Loucy (cell line): Measurements from ENCODE around the gene COLGALT1.

Experiments used
- H2AFZ ChIP-seq: fragments of 200-600 bp; sonication (generic); 2 replicates; pipeline ENCODE4 v1.6.0; 2016; ENCODE audit warnings: antibody characterized with exemption, mild to moderate bottlenecking, low read length, moderate library complexity
- H3F3A ChIP-seq: fragments of 200-600 bp; 2 replicates; pipeline ENCODE4 v1.6.0; 2016; ENCODE audit warnings: antibody characterized with exemption, low read depth, mild to moderate bottlenecking
- H3K27me3 ChIP-seq: fragments of 200-600 bp; sonication (generic); 2 replicates; pipeline ENCODE4 v1.6.1; 2014; ENCODE audit warnings: low read length, mild to moderate bottlenecking; ENCODE audit not compliant: insufficient read depth, poor library complexity, severe bottlenecking
- H3K36me3 ChIP-seq: fragments of 200-600 bp; sonication (generic); 2 replicates; pipeline ENCODE4 v1.6.1; 2016; ENCODE audit warnings: low read length; ENCODE audit not compliant: insufficient read depth
- H3K4me1 ChIP-seq: fragments of 200-600 bp; sonication (generic); 2 replicates; pipeline ENCODE4 v1.5.1; 2014; ENCODE audit warnings: low read length, mild to moderate bottlenecking; ENCODE audit not compliant: insufficient read depth, poor library complexity, severe bottlenecking
- H3K4me2 ChIP-seq: fragments of 200-600 bp; sonication (generic); 2 replicates; pipeline ENCODE4 v1.6.0; 2014; ENCODE audit warnings: antibody characterized with exemption, low read length, low read depth, mild to moderate bottlenecking; ENCODE audit not compliant: poor library complexity, severe bottlenecking
- H3K4me3 ChIP-seq: fragments of 200-600 bp; sonication (generic); 2 replicates; pipeline ENCODE4 v1.5.1; 2014; ENCODE audit warnings: low read length, mild to moderate bottlenecking, mixed read lengths; ENCODE audit not compliant: poor library complexity, severe bottlenecking
- H3K79me2 ChIP-seq: fragments of 200-600 bp; sonication (generic); 2 replicates; pipeline ENCODE4 v1.6.1; 2014; ENCODE audit warnings: low read length; ENCODE audit not compliant: insufficient read depth
- H3K9ac ChIP-seq: fragments of 200-600 bp; sonication (generic); 2 replicates; pipeline ENCODE4 v1.6.0; 2014; ENCODE audit warnings: mild to moderate bottlenecking, low read depth, low read length, moderate library complexity; ENCODE audit not compliant: poor library complexity, severe bottlenecking
- H3K9me2 ChIP-seq: fragments of 200-600 bp; sonication (generic); replicated peaks from 2 replicates; pipeline ENCODE4 v1.6.1; 2016; ENCODE audit warnings: low read depth, low read length, mixed read lengths
- H3K9me3 ChIP-seq: fragments of 200-600 bp; sonication (generic); 2 replicates; pipeline ENCODE4 v1.6.1; 2014; ENCODE audit warnings: mild to moderate bottlenecking, antibody characterized with exemption, low read length, low read depth; ENCODE audit not compliant: insufficient read depth
- H4K20me1 ChIP-seq: fragments of 200-600 bp; sonication (generic); 2 replicates; pipeline ENCODE4 v1.6.0; 2014; ENCODE audit warnings: antibody characterized with exemption, low read length, mild to moderate bottlenecking; ENCODE audit not compliant: insufficient read depth, poor library complexity, severe bottlenecking
- EZH2phosphoT487 ChIP-seq: fragments of 200-600 bp; IDR thresholded peaks from 2 replicates; pipeline ENCODE4 v1.6.1; 2018; ENCODE audit warnings: antibody characterized with exemption, mild to moderate bottlenecking, moderate library complexity, borderline replicate concordance
- TF ChIP-seq, protein P1 (sequence below): fragments of 200-600 bp; sonication (generic); conservative IDR thresholded peaks from 2 replicates; pipeline ENCODE4 v1.5.1; 2014; ENCODE audit warnings: mild to moderate bottlenecking, antibody characterized with exemption, low read length

COLGALT1 gene

GRCh38 chr19:17572638-17573037, 17.2 kb downstream of the COLGALT1 start:
- H3K36me3 ChIP-seq: peaks cover 60% of the 10 kb centered on the region; the same call in 1 of the 2 replicates

GRCh38 chr19:17575871-17576757, 20.7 kb downstream of the COLGALT1 start:
- Histone ChIP-seq H3K4me3 (no peak overlapping the region), H3F3A (no peaks in the 10 kb centered on the region), H3K4me2 (no peak overlapping the region), H3K9ac (no peak overlapping the region), H3K9me2 (no peaks in the 10 kb centered on the region), H3K79me2 (no peaks in the 10 kb centered on the region), H2AFZ (no peak overlapping the region), H3K36me3 (peaks cover 66% of the 10 kb centered on the region; the same call in 1 of the 2 replicates), H3K4me1 (no peaks in the 10 kb centered on the region), H3K27me3 (no peaks in the 10 kb centered on the region), H4K20me1 (peaks cover 3% of the 10 kb centered on the region), H3K9me3 (no peaks in the 10 kb centered on the region)
- TF ChIP-seq, protein P1, sequence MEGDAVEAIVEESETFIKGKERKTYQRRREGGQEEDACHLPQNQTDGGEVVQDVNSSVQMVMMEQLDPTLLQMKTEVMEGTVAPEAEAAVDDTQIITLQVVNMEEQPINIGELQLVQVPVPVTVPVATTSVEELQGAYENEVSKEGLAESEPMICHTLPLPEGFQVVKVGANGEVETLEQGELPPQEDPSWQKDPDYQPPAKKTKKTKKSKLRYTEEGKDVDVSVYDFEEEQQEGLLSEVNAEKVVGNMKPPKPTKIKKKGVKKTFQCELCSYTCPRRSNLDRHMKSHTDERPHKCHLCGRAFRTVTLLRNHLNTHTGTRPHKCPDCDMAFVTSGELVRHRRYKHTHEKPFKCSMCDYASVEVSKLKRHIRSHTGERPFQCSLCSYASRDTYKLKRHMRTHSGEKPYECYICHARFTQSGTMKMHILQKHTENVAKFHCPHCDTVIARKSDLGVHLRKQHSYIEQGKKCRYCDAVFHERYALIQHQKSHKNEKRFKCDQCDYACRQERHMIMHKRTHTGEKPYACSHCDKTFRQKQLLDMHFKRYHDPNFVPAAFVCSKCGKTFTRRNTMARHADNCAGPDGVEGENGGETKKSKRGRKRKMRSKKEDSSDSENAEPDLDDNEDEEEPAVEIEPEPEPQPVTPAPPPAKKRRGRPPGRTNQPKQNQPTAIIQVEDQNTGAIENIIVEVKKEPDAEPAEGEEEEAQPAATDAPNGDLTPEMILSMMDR: no peak
- no peak for TF ChIP-seq EZH2phosphoT487

More at GRCh38 chr19:17572638-17573037, 17.2 kb downstream of the COLGALT1 start:
- no peaks in the 10 kb centered on the region for H3K79me2 ChIP-seq
- no peak overlapping the region for H3K4me2 ChIP-seq
- no peak overlapping the region for H3K9ac ChIP-seq
- no peaks in the 10 kb centered on the region for H3K27me3 ChIP-seq
- H3F3A ChIP-seq: no peaks in the 10 kb centered on the region
- no peak overlapping the region for H3K4me3 ChIP-seq
- no peak for TF ChIP-seq EZH2phosphoT487
- TF ChIP-seq, protein P1: no peak
- H3K9me2 ChIP-seq: no peaks in the 10 kb centered on the region
- H2AFZ ChIP-seq: no peak overlapping the region
- peaks cover 3% of the 10 kb centered on the region for H4K20me1 ChIP-seq
- H3K4me1 ChIP-seq: no peaks in the 10 kb centered on the region
- H3K9me3 ChIP-seq: no peaks in the 10 kb centered on the region

DNA sequence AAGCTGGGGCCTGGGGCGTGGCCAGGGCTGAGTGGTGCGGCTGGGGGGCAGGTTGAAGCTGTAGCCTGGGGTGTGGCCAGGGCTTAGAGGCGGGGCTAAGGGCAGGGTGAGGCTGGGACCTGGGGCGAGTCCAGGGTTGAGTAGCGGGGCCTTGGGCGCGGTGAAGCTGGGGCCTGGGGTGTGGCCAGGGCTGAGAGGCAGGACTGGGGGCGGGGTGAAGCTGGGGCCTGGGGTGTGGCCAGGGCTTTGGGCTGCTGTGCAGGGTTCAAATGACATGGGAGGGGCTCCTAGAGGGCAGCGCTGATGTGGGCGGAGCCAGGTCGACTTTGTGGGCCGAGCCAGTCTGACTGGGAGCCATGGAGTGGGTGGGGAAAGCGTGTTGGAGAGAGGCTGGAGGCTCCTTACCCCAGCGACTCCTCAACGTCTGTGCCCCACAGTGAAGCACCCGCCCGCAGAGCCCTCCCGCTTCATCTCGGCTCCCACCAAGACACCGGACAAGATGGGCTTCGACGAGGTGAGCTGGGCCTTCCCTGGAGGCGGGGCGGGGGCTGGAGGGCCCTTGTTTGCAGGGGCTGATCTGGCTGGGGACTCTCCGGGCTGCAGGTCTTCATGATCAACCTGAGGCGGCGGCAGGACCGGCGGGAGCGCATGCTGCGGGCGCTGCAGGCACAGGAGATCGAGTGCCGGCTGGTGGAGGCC, 21.5 kb downstream of the COLGALT1 start:
- Histone ChIP-seq H3K4me2 (no peak overlapping the region), H3K36me3 (peaks cover 68% of the 10 kb centered on the region; the same call in 1 of the 2 replicates), H3K4me1 (no peaks in the 10 kb centered on the region), H4K20me1 (peaks cover 3% of the 10 kb centered on the region), H2AFZ (no peak overlapping the region), H3K27me3 (no peaks in the 10 kb centered on the region), H3K9me3 (no peaks in the 10 kb centered on the region), H3K9me2 (no peaks in the 10 kb centered on the region), H3F3A (no peaks in the 10 kb centered on the region), H3K4me3 (no peak overlapping the region), H3K9ac (no peak overlapping the region), H3K79me2 (no peaks in the 10 kb centered on the region)
- TF ChIP-seq EZH2phosphoT487: no peak
- TF ChIP-seq, protein P1: no peak
